Prostate gland (tissue), 2 donors: Measurements from ENCODE around the gene DSCAML1.

ENCODE experiments used
- CTCF ChIP-seq, 4 experiments: fragments of 200-600 bp in 2 of 4; fragments of 450-650 bp in 2 of 4; sonication (generic) in 2 of 4; IDR thresholded peaks; 1 replicate in 3 of 4; 2 replicates in 1 of 4; pipeline ENCODE4 v1.5.1; 2016 to 2019; ENCODE audit warnings: antibody characterized with exemption in 4 of 4, mild to moderate bottlenecking in 2 of 4, moderate library complexity in 2 of 4
- POLR2A ChIP-seq: fragments of 450-650 bp; IDR thresholded peaks from one replicate; pipeline ENCODE4 v1.6.1; 2016; ENCODE audit warnings: antibody characterized with exemption, mild to moderate bottlenecking
- POLR2AphosphoS5 ChIP-seq: sonication (generic); formaldehyde crosslinking; IDR thresholded peaks from one replicate; pipeline ENCODE4 v1.6.1; 2017; ENCODE audit warnings: antibody characterized with exemption

GRCh38 chr11:117723277-117724024 is 73.6 kb downstream of the DSCAML1 start:
- no peak for TF ChIP-seq CTCF (IDR thresholded peaks at IDR 0.05)
- TF ChIP-seq POLR2AphosphoS5 = no peak
- no peak for TF ChIP-seq POLR2A
